Activated CD4-positive, alpha-beta T cell treated with anti-CD3 and anti-CD28 coated beads, Interleukin-2, amount 50 U/mL, for 4 hours (primary cell): Measurements from ENCODE around the gene TRPM2.

ENCODE experiments used
- DNase-seq, 2 experiments: peaks; one replicate each; pipeline ENCODE4 v3.0.0-alpha.2; 2020

Gene TRPM2

DNA sequence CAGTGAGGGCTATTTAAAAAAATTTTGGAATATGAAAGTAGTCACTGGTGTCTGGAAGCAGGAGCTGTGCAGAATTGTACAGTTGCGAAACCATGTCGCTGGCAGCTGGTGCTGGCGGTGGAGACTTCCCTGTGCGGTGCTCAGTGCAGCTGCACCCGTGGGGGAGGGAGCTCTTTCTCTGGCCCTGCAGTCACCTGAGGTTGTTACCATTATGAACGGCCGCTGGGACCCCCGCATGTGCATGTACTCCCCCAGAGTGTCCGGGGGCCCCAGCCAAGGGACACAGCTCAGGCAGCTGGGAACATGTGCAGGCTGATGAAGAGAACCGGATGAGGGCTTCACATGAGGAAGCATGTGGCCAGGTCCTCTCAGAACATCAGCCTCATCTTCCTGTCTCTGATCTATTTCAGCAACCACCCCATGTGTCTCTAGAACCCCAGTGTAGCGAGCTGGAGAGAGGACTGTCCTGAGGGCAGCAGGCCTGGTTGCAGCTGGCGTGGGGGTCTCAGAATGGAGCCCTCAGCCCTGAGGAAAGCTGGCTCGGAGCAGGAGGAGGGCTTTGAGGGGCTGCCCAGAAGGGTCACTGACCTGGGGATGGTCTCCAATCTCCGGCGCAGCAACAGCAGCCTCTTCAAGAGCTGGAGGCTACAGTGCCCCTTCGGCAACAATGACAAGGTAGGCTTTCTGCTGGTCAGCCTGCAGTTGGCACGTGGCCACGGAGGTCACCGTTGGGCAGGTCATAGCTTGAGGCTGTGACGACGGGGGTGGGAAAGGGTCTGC, at the start of gene TRPM2:
Gene TRPM2 (plus strand): TSS at position 431 of the 780 bp plus-strand sequence. CDS start 80 bp downstream, at position 511.
- no peak for DNase-seq

DNA sequence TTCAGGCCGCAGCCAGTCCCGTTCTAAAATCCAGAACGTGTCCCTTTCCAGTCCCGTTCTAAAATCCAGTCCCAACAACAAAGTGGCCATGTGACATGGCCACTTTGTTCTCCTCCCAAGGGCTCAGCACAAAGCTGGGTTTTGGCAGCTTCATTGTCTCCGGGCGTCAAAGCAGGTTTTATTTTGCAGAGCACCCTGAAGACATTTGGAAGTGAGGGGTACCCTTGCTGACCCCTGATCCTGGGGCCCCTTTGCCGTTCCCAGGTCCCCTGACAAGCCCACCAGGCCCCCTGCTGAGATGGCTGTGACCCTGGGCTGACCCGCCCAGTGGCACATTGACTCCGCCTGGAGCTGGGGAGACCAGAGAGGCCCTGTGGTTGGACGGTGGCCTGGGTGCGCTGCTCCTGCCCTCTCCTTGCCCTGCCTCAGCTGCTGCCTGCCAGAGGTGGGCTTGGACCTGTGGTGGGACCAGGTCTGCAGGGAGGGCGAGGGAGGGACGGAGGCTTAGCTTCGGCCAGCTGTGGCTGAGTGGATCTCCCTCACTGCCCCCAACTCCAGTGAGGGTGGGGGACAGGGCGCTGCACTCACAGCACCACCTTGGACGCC, 49.3 kb upstream of the TRPM2 start:
- no peak for DNase-seq

DNA sequence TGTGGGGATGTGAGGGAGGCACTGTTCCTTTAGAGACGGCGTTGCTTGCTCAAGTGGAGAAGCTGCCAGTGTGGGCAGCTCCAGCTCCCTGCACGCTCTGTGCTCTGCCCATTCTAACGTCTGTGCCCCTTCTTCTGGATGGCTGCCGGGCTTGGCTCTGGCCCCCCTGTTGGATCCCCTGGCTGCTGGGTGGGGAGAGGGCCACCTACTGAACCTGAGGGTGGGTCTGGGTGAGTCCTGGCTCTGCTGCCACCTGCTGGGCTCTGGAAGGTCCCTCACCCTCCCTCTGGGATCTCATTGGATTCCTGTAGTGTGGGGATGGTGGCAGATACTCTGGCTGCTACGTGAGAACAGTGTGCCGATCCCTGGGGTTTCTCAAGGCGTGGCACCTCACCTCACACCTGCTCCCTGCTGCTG, 48.5 kb upstream of the TRPM2 start:
- DNase-seq = peak in 1 of 2 experiments; percentile 44

GRCh38 chr21:44305691-44306090, 47.7 kb upstream of the TRPM2 start:
- DNase-seq = no peak

GRCh38 chr21:44306936-44307704, 46.3 kb upstream of the TRPM2 start:
- DNase-seq = no peak

GRCh38 chr21:44310628-44311507, 42.6 kb upstream of the TRPM2 start:
- DNase-seq = no peak

- DNase-seq = no peak
Observed at GRCh38 chr21:44312089-44312488, 41.3 kb upstream of the TRPM2 start.

- DNase-seq = no peak
Observed at GRCh38 chr21:44312716-44313115, 40.7 kb upstream of the TRPM2 start.

- DNase-seq = no peak
Observed at GRCh38 chr21:44313451-44313850, 40.0 kb upstream of the TRPM2 start.

- no peak for DNase-seq
Observed at GRCh38 chr21:44314128-44314527, 39.3 kb upstream of the TRPM2 start.

- DNase-seq = no peak
Observed at GRCh38 chr21:44314561-44314960, 38.9 kb upstream of the TRPM2 start.

GRCh38 chr21:44315691-44316203, 37.7 kb upstream of the TRPM2 start:
- DNase-seq = no peak

GRCh38 chr21:44316277-44316900, 37.0 kb upstream of the TRPM2 start:
- no peak for DNase-seq

DNA sequence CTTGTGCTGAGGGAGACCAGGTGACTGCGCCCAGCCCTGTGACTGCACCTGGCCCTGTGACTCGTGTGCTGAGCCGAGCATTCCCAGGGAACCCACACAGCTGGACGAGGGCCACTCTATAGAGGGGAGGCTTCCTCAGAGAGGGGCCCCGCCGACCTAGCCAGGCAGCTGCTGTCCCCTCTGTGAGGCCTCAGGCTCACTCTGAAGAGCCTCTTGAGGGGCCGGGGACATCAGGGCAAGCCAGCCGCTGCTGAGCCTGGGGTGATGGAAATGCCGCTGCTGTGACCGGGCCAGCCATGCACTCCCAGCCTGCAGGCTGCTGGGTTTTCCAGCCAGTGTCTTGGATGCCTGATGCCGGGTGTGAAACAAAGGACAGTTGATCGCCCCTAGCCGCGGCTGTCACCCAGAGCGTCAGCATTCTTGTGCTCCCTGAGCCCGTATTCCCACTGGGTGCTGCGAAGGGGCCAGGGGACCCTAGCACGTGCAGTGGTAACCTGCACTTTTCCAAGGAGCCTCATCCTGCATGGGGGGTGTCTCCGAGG, 36.1 kb upstream of the TRPM2 start:
- no peak for DNase-seq

DNA sequence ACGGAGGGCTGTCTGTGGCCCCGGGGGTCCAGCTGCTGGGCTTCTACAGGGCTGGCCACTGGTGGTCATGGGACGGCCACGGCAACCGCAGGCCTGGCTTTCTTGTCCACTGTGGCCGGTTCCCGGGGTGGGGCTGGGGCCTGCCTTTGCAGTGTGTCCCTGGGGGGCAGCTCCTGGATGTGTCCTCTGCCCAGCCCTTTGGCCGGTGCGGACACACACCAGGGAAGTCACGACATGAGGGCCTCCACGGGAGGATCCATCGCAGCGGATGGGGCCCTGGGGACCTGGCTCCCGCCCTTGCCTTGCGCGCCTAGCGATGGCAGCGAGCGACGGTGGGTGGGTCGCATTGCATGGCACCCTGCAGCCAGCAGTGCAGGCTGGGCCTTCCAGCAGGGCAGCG, 35.5 kb upstream of the TRPM2 start:
- no peak for DNase-seq

GRCh38 chr21:44318489-44319285, 34.7 kb upstream of the TRPM2 start:
- DNase-seq = no peak

DNA sequence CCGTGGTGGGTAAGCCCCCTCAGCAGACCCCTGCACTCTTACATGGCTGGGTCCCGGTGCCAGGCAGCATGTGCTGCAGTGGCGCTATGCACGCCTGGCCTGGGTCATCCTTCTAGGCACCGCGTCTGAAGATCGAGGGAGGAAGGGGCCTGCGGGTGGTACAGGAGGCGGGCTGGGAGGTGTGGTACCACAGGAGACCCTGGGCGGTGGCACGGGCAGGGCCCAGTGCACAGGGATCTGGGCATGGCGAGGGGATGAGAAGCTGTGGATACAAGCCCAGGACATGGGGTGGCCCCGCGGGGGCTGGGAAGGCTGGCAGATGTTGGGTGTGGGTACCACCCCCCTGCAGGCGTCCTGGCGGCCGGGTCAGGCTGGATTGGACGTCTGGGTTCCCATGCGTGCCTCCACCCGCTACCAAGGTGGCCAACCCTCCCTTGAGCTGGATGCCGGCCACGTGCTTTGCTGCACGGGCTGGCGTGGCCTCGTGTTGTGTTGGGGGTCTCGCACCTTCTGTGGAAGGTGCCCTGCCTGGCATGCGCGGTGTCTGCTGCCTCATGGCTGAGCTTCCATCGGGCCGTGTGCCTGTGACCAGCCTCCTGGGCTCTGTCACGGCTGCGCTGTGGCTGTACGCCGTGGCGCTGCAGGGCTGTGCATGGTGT, 33.9 kb upstream of the TRPM2 start:
- DNase-seq = no peak

DNA sequence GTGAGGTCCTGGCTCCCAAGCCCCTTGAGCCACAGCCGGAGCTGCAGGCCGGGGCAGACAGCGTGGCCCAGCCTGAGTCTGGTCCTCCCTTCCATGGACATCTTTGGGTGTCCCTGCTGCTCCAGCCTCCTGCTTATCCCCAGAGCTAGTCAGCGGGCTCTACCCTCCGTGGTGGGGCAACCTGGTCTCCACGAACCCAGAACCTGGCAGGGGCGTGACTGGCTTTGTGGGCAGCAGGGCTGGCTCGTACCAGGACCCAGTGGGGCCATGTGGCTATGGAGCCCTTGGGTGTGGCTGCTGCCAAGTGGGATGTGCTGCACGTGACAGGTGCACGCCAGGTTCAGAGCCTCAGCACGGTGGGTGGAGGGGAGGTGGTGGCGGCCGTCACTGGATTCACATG, 32.6 kb upstream of the TRPM2 start:
- DNase-seq = no peak

DNA sequence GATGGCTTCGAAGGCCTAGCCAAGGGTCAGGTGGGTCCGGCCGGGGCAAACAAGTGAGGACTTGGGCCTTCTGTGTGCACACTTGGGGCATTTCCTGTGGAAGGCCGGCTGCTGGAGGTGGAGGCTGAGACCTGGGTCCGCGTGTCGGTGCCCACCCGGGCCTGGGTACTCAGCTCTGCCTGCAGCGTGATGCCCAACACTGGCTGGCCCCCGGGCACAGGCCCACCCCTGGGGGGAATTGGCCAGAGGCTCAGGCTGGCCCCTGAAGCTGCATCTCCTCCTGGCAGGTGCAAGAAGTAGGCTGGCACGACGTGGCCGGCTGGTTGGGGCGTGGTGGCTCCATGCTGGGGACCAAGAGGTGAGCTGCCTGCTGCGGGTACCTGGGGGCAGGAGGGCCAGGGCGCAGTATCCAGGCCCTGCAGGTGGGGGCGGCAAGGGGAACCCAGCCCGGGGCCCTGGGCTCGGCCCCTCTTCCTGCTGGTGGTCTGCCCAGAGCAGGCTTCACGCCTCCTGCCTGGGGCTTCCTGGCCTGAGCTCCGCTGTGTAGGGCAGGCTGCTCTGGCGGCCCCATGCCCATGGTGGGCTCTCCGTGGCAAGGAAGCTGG, 31.5 kb upstream of the TRPM2 start:
- DNase-seq = no peak
